ENCODE measurements around the gene AGPAT2. TPM values are rescaled to one million over a fixed set of nuclear protein-coding genes. Genes with fewer than 3 reads are reported as not detected.

The AGPAT2 gene
- total RNA-seq, 2 donors from 2014 or later, result 94.2 to 275 TPM

DNA sequence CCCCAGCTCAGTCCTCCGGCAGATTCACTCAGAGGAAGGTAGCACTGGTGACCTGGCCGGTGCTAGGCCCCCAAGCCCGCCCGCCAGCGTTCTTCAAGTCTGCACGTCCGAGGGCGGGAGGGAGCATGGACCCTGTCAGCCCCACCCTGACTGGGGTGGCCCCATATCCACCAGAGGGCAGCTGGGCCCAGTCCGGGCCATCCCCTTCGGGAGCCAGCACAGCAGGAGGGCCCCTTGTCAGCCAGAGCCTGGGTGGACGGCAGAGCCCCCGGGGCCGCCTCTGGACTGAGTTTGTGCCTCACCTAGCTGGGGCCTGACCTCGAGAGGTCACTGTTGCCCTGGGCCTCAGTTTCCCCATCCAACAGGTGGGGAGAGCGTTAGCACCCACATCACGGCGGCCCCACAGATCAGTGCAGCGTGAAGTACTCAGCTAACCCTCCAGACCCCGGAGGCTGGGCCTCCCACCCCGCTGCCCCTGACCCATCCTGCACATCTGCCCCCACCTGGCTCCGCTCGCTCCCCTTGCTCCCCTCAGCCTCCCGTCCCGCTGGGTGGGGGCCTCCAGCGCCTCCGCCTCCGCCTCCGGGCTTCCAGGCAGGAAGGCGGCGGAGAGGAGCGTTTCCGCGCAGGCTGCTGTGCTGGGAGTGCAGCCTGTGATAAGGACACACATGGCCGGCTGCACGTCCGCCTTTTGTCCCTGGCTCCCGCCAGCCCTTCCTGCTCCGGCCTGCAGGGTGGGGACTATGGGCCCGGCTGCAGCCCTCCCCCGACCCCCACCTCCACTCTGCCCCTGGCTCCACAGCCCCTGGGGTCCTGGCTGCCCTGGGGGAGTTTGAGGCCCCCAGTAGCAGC is 41.1 kb downstream of the AGPAT2 start:
- DNase-seq, result peak in 1 of 4 donors; percentile 42
- WGBS, 2 donors, result 38 to 49% methylated on average over 4 to 30 of the region's 40 CpGs
- Histone ChIP-seq H3K4me1 (peaks cover 14% of the 10 kb centered on the region), H3K27me3 (no peaks in the 10 kb centered on the region), H3K27ac (peak overlapping the region in 2 of 4 donors; percentile 41 to 72), H3K36me3 (replicated peaks in 1 of 2; ENCODE audit: insufficient read depth in 1 of 2, low read depth in 2 of 2) (no peaks in the 10 kb centered on the region), H3K9me3 (no peaks in the 10 kb centered on the region), H3K4me3 (no peak overlapping the region)
- ATAC-seq, result peak; percentile 30
- intact Hi-C loops (cut with DNase I), result no loop called here
- peak in 1 of 3 donors; percentile 5 for TF ChIP-seq POLR2A (IDR thresholded peaks at IDR 0.05)
- TF ChIP-seq, protein P1, sequence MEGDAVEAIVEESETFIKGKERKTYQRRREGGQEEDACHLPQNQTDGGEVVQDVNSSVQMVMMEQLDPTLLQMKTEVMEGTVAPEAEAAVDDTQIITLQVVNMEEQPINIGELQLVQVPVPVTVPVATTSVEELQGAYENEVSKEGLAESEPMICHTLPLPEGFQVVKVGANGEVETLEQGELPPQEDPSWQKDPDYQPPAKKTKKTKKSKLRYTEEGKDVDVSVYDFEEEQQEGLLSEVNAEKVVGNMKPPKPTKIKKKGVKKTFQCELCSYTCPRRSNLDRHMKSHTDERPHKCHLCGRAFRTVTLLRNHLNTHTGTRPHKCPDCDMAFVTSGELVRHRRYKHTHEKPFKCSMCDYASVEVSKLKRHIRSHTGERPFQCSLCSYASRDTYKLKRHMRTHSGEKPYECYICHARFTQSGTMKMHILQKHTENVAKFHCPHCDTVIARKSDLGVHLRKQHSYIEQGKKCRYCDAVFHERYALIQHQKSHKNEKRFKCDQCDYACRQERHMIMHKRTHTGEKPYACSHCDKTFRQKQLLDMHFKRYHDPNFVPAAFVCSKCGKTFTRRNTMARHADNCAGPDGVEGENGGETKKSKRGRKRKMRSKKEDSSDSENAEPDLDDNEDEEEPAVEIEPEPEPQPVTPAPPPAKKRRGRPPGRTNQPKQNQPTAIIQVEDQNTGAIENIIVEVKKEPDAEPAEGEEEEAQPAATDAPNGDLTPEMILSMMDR (IDR thresholded peaks at IDR 0.05), result no peak

DNA sequence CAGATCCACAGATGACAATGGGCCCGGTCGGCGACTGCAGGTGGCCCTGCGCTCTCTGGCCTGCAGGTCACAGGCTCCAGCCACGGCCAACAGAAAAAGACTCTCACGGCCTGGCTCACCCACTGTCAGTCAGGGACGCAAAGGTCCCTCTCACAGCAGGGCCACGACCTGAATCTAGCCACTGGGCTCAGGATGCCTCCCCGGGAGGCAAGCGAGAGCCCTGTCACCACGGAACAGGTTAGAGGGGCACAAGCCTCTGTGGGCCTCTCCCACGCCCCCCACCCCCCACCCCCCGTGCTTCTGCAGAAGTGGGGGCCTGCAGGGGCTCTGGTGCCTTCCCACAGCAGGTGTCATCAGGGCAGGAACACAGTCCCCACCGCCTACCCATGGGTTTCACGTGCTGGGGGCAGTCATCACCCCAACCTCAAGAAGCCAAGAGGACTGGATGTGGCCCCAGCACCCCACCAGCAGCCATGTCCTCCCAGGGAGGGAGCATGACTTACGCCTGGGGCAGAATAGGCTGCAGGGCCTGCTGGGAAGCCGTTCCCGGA is 41.8 kb downstream of the AGPAT2 start:
- Histone ChIP-seq H3K4me1 (peaks cover 14% of the 10 kb centered on the region), H3K4me3 (no peak overlapping the region), H3K36me3 (replicated peaks in 1 of 2; ENCODE audit: insufficient read depth in 1 of 2, low read depth in 2 of 2) (no peaks in the 10 kb centered on the region), H3K27me3 (no peaks in the 10 kb centered on the region), H3K9me3 (no peaks in the 10 kb centered on the region), H3K27ac (peak overlapping the region in 2 of 4 donors; percentile 64 to 72)
- WGBS, 2 donors, result 67 to 73% methylated on average over 2 to 16 of the region's 18 CpGs
- DNase-seq (no peak), ATAC-seq (no peak)
- intact Hi-C loops (cut with DNase I), result no loop called here
- TF ChIP-seq, protein P1 (IDR thresholded peaks at IDR 0.05), result no peak
- TF ChIP-seq POLR2A (IDR thresholded peaks at IDR 0.05), result no peak

- no peaks in the 10 kb centered on the region for H3K27me3 ChIP-seq
- TF ChIP-seq, protein P1 (IDR thresholded peaks at IDR 0.05), result peak; percentile 80 to 94 (median 89)
- TF ChIP-seq POLR2A (IDR thresholded peaks at IDR 0.05), result peak in 2 of 3 donors; percentile 28 to 55
- peaks cover 14% of the 10 kb centered on the region for H3K4me1 ChIP-seq
- DNase-seq (peak in 2 of 4 donors; percentile 41 to 75), ATAC-seq (peak; percentile 84)
- no peaks in the 10 kb centered on the region for H3K36me3 ChIP-seq (replicated peaks in 1 of 2; ENCODE audit: insufficient read depth in 1 of 2, low read depth in 2 of 2)
- intact Hi-C loops (cut with DNase I), result no loop called here
- H3K4me3 ChIP-seq, result no peak overlapping the region
- 21 to 67% methylated on average over 1 to 30 of the region's 30 CpGs for WGBS, 2 donors
- H3K27ac ChIP-seq, result peak overlapping the region in 2 of 4 donors; percentile 64 to 72
- H3K9me3 ChIP-seq, result no peaks in the 10 kb centered on the region
Observed at GRCh38 chr9:136644593-136645351, 42.5 kb downstream of the AGPAT2 start.

- peak overlapping the region in 2 of 4 donors; percentile 64 to 72 for H3K27ac ChIP-seq
- 0 to 4% methylated on average over 3 to 15 of the region's 15 CpGs for WGBS, 2 donors
- H3K27me3 ChIP-seq, result no peaks in the 10 kb centered on the region
- H3K36me3 ChIP-seq (replicated peaks in 1 of 2; ENCODE audit: insufficient read depth in 1 of 2, low read depth in 2 of 2), result no peaks in the 10 kb centered on the region
- peaks cover 14% of the 10 kb centered on the region for H3K4me1 ChIP-seq
- DNase-seq (peak; percentile 79 to 92 (median 90)), ATAC-seq (no peak)
- intact Hi-C loops (cut with DNase I), result no loop called here
- H3K9me3 ChIP-seq, result no peaks in the 10 kb centered on the region
- TF ChIP-seq, protein P1 (IDR thresholded peaks at IDR 0.05), result no peak
- no peak for TF ChIP-seq POLR2A (IDR thresholded peaks at IDR 0.05)
- H3K4me3 ChIP-seq, result no peak overlapping the region
Observed at GRCh38 chr9:136644343-136644592, 43.0 kb downstream of the AGPAT2 start.

Data from body of pancreas (tissue), 4 donors.